ENCODE results near the gene TLE5.

GRCh38 chr19:3059653-3060052, 2.6 kb downstream of the TLE5 start:
- TF ChIP-seq POLR2A (IDR thresholded peaks at IDR 0.05; ENCODE audit: low read length): no peak
- TF ChIP-seq GATA1 (IDR thresholded peaks at IDR 0.05; ENCODE audit: low read depth, low read length): no peak
